ENCODE results near the gene CLEC4F. TPM values are rescaled to one million over a fixed set of nuclear protein-coding genes. Genes with fewer than 3 reads are reported as not detected.

CLEC4F gene, protein sequence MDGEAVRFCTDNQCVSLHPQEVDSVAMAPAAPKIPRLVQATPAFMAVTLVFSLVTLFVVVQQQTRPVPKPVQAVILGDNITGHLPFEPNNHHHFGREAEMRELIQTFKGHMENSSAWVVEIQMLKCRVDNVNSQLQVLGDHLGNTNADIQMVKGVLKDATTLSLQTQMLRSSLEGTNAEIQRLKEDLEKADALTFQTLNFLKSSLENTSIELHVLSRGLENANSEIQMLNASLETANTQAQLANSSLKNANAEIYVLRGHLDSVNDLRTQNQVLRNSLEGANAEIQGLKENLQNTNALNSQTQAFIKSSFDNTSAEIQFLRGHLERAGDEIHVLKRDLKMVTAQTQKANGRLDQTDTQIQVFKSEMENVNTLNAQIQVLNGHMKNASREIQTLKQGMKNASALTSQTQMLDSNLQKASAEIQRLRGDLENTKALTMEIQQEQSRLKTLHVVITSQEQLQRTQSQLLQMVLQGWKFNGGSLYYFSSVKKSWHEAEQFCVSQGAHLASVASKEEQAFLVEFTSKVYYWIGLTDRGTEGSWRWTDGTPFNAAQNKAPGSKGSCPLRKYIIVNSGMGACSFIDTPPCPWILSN
- total RNA-seq (2014; rRNA removed; shearing (Covaris generic)) = not detected in 2 replicates

DNA sequence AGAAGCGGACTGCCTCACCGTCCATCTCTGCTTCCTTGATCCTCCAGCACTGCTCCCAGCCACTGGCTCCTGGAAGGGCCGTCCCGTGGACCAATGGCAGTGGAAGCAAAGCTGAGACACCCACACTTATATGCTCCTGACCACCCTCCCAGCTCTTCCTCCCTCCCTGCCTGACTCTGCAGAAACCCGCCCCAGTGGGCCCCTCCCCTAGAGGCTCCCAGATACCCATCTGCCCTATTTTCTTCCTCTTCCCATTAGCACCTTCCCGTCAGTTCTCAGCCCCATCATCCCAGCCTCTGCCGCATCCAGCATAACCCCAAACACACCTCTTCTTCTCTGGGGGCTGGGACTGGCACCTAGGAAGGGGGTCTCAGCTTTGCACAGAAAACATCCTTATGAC lies at the start of gene CLEC4F:
Gene CLEC4F (minus strand): TSS at position 101 of the 400 bp plus-strand sequence. CDS start 76 bp downstream, at position 25.
- DNase-seq (ENCODE audit: low spot score) = no peak

- DNase-seq (ENCODE audit: low spot score) = no peak
These were observed 48.6 kb upstream of the CLEC4F start for GRCh38 chr2:70868970-70869369.

DNA sequence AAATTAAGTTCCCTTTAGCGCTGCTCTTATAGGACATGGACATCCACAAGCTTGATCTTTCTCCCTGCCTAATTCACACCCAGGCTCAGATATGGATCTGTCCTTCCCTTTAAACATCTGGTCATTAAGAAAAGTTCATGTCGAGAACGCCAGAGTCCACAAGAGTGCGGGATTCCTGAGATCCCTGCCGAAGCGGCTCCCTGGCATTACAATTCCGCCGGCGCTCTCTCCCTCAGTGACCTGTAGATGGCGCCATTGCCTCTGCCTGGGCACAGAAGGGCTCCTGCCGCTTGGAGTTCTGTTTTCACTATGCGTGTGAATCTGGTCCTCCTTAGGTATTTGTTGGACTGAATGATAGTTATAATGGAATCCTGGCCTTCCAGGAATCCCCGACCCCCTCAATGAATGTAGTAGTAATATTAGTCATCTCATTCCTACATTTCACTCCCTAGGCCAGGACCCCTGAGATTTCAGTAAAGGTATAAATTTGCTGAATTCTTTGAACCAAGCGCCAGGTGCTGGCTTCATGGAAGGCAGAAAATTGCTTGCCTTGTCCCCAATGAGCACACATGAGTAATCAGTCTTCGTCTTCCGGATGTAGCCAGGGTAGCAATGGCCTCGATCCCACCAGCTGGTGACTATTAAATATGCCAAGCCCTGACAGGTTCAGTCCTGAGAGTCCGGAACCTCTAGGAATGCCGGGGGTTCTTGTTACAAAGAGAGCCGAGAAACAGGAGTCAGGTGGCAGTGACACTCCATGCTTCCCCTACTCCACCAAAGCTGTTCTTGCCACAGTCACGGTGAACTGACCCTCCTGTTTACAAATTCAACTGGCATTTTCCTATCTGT lies 41.6 kb upstream of the CLEC4F start:
- DNase-seq (ENCODE audit: low spot score) = peak; percentile 75

- DNase-seq (ENCODE audit: low spot score) = no peak
These were observed 35.3 kb upstream of the CLEC4F start for GRCh38 chr2:70855667-70856066.

DNA sequence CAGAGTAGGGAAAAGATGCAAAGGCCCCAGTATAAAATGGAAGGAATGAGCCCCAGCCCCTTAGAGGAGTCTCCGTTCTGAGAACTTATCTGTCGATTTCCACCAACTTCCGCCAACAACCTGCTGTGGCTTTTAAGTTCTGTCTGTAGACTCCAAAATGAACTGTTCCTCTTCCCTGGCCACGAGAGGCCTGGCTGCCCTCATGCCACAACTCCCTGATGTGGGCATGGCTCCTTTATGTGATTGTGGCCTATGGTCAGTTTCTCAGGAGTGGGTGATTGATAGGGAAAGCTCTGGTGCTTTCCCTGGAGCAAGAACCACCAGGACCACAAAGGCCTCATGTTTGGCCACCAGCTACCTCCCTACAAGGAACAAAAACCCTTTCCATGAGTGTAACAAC lies 34.0 kb upstream of the CLEC4F start:
- no peak for DNase-seq (ENCODE audit: low spot score)

GRCh38 chr2:70852824-70853223 lies 32.4 kb upstream of the CLEC4F start:
- DNase-seq (ENCODE audit: low spot score) = no peak

DNA sequence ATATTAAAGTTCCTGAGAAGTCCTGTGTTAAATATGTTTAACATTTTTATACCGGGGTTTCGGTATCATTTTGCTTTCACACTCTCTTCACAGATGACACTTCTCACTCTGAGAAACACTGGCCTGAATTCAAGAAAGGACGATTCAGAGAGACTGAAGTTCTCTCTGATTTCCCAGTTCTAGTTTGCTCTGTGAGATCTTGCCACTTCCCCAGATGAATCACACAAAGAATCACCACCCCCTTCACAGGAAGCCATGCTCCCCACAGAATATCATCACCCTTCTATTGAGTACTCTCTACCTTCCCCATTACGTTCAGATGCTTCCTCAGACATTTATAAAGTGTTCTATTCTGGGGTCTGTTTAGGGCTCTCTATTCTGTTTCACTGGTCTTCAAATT lies 31.3 kb upstream of the CLEC4F start:
- peak; percentile 30 for DNase-seq (ENCODE audit: low spot score)

- DNase-seq (ENCODE audit: low spot score) = no peak
These were observed 30.5 kb upstream of the CLEC4F start for GRCh38 chr2:70850925-70851324.

GRCh38 chr2:70842401-70842800 lies 22.0 kb upstream of the CLEC4F start:
- no peak for DNase-seq (ENCODE audit: low spot score)

GRCh38 chr2:70837980-70838925 lies 17.9 kb upstream of the CLEC4F start:
- DNase-seq (ENCODE audit: low spot score) = no peak

DNA sequence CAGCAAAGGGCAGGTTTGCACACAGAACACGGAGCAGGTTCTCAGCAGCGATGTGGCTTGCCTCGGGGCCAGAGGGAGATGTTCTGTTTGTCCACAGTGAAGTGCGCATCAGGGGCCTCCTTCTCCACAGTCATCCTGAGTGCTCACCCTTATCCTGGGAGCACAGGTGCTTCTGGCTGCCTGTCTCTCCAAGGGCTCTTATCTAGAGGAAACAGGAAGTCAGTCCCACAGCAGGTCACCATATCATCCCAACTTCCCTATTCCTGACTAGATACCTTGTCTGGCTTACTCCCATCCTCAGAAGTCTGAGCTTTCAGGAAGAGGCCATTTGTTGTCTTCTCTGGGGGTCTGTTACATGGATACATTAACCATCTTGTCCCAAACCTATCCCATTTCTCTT lies 15.2 kb upstream of the CLEC4F start, which contains the start of gene CD207:
Gene CD207 (minus strand): TSS at position 174 of the 400 bp plus-strand sequence. CDS start 40 bp downstream, at position 134.
- DNase-seq (ENCODE audit: low spot score) = no peak

DNA sequence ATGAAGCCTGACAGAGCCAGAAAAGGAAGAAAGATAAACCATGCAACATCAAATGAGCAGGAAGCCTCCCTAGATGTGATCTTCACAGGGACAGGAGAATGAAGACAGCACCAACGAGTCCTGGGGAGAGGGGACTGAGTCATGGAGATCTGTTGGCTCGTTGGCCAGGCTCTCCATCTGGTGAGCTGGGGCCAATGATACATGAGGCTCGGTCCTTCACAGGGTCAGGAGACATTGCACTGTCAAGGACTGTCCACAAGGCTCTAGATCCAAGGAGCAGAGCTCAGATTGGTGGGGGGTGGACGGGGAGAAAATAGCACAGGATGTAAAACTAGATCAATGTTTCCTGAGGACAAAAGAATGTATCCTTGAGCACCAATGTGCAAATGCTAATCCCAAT lies 14.5 kb upstream of the CLEC4F start:
- no peak for DNase-seq (ENCODE audit: low spot score)

GRCh38 chr2:70834106-70834505 lies 13.7 kb upstream of the CLEC4F start:
- no peak for DNase-seq (ENCODE audit: low spot score)

DNA sequence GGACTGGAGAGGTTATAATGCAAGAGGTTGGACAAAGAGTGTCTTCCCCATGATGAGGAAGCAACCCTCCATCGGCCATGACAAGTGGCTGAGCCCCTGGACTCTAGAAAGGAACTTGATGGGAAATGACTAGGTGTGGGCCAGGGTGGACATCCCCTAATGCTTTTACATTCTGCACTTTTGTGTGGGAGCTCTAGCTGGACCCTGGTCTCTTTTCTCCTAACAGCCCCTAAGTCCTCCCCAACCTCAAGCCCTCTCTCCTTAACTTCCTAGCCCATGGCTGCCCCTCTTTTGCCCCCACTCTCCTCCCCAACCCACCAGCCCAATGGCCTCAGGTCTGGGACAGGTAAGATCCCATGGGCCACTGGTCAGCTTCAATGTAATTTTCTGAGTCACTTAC lies 12.8 kb upstream of the CLEC4F start:
- DNase-seq (ENCODE audit: low spot score) = no peak

GRCh38 chr2:70832386-70832785 lies 12.0 kb upstream of the CLEC4F start:
- no peak for DNase-seq (ENCODE audit: low spot score)

DNA sequence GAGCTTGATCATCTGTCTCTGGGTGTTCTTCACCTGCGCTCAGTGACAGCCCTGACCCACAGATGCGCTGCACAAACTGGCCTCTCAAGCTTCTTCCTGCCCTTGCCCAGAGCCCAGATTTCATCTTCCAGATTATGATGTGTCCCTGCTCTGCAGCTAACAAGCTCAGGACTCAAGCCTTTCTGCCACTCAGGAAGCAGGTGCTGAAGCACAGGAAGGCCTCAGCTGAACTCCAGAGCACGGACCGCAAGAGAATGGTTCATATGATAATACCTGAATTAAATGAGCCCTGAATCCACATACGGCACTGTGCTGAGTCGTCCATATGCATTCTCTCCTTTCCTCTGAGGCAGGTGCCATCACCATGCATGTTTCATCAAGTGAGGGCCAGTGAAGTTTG lies 11.5 kb upstream of the CLEC4F start:
- DNase-seq (ENCODE audit: low spot score) = no peak

DNA sequence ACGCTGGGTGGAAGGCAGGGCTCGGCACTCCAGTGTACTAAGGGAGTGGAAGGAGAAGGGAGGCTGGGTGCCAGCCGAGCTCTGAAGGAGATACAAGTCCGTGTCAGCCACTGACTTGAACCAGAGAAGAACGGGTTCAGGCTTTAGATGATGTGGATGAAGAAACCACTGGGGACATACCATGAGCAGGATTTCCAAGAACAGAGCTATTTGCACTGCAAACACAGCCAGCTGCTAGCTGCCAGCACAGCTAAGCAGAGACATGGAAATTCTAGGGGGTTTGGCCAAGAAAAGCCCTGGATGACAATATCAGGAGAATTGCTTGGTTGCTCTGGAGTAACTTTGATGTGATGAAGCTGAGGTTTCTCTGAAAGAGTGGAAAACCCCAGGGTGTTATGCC lies 10.0 kb upstream of the CLEC4F start:
- DNase-seq (ENCODE audit: low spot score) = no peak

DNA sequence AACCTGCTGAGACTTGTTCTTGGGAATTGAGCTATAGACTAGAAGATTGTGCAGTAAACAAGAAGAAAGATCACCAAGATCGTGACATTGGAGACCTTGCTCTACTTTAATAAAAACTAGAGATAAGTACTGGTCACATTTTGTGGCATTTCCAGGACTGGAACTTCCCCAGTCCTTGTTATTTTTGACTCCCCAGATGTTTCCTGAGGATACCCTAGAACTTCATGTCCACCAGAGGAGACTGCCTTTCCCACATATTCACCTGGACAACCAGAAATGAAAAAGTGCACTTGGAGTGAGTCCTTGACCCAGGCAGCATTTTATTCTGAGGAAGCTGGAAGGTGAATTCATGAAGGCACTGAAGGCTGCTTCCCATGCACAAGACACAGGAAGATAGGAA lies 9.5 kb upstream of the CLEC4F start:
- DNase-seq (ENCODE audit: low spot score) = no peak

DNA sequence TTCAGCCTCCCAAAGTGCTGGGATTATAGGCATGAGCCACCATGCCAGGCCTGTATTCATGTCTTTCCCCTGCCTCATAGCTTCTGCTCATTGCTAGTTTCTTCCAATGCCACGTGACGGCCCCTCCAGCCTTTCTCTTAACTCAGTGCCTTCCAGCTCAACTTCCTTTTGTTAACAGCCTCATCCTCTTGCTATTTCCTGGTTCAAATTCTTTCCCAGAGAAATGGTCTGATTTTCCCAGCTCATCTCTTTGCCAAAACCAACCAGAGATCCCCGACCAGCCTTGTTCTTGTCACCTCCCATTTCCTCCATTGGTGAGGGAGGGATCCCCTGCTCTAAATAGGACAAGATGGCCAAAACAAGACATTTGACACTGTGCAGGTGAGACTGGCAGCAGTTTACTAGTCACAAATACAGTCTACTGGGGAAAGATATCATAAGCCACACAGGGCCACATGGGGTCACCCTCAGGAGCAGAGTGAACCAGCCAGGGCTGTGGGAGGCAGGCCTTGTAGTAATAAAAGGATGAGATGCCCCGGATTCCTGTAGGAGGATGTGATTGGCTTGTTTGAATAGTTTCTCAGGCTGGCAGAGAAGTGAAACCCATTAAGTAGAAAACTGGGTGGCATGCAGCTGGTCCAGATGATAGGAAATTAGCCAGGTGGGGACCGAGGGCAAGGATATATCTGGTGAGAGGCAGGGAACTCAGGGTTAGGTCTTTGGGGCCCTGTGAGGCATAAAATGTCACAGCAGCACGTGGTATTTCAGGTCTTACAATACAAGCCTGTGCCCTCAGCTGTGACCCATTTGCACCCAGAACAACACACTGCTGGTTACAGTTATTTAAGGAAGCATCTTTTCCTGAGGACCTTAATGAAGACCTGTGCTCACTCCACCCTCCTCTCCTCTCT lies 8.8 kb upstream of the CLEC4F start:
- peak; percentile 42 for DNase-seq (ENCODE audit: low spot score)

DNA sequence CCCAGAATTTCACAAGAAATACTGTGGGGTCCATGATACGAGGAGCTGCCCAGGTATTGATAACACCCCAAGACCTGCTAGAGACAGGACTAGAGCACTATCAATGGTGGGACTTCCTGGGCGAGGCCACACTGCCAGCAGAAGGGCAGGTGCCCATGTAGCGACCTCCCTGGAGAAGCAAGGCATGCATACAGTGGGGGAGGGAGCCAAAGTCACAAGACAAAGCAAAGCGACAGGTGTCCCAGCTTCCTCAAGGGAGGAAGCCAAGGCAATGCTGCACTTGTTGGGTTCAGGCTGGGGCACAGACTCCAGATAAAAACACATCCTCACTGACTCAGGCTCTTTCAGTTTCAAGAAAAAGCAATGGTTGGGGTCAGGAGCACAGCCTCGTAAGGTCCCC lies 7.7 kb upstream of the CLEC4F start:
- no peak for DNase-seq (ENCODE audit: low spot score)

All from A172 (cell line).